GM12878 (cell line): ENCODE data around the gene CSF2. TPM values are rescaled to one million over a fixed set of nuclear protein-coding genes. Genes with fewer than 3 reads are reported as not detected.

Source experiments
- ATAC-seq: fragments of 200-7000 bp; cut with Tn5 transposase; 3 replicates; pipeline ENCODE4 v1.9.1; 2020; ENCODE audit warnings: mild to moderate bottlenecking, moderate library complexity
- BruUV-seq: library from RNA; stranded (reverse); fragments of 400-500 nt; replicated peaks from 2 replicates; lab custom pipeline; 2021; lab: Mats Ljungman, UMichigan
- CTCF ChIA-PET: fragments of 300-600 bp; sonication (Branson Sonifier 250); formaldehyde crosslinking; extraction: SDS; loops from one replicate; lab custom pipeline; 2021; ENCODE audit warnings: inconsistent platforms; lab: Yijun Ruan, JAX
- POLR2A ChIA-PET: fragments of 350-600 bp; formaldehyde crosslinking; extraction: SDS; loops from one replicate; lab custom pipeline; 2021; ENCODE audit warnings: inconsistent platforms; lab: Charles Lee
- RAD21 ChIA-PET: fragments of 300-600 bp; sonication (Branson Sonifier 250); formaldehyde crosslinking; loops from one replicate; lab custom pipeline; 2023; ENCODE audit warnings: antibody characterized with exemption; ENCODE audit not compliant: unreplicated experiment; lab: Charles Lee
- SMC1A ChIA-PET: fragments of 300-600 bp; sonication (Branson Sonifier 250); formaldehyde crosslinking; loops from one replicate; lab custom pipeline; 2023; ENCODE audit not compliant: unreplicated experiment, uncharacterized antibody; lab: Charles Lee
- DNase-seq: peaks from one replicate; pipeline ENCODE4 v3.0.0-alpha.2; 2011; ENCODE audit warnings: low read depth, low spot score
- FAIRE-seq: peaks from 3 replicates; lab custom pipeline; 2011; peaks lifted over from hg19 to GRCh38; lab: Jason Lieb, UNC
- H2AFZ ChIP-seq: 2 replicates; pipeline ENCODE4 v1.6.0; 2011; ENCODE audit warnings: low read depth, low read length, control low read depth; ENCODE audit not compliant: control insufficient read depth
- H3K27ac ChIP-seq: 2 replicates; pipeline ENCODE4 v1.5.1; 2011; ENCODE audit warnings: control low read depth; ENCODE audit not compliant: control insufficient read depth, insufficient read depth
- H3K27me3 ChIP-seq, 2 experiments: replicated peaks in 1 of 2; 2 replicates each; pipeline versions ENCODE4 v1.6.0 to v1.6.1; 2011; ENCODE audit warnings: low read length in 1 of 2; ENCODE audit not compliant: control insufficient read depth in 2 of 2, insufficient read depth in 2 of 2
- H3K36me3 ChIP-seq, 2 experiments: 2 replicates each; pipeline ENCODE4 v1.5.1; 2011; ENCODE audit warnings: low read length in 1 of 2; ENCODE audit not compliant: control insufficient read depth in 2 of 2, insufficient read depth in 2 of 2
- H3K4me1 ChIP-seq: 2 replicates; pipeline ENCODE4 v1.6.1; 2011; ENCODE audit warnings: mild to moderate bottlenecking, low read length, moderate library complexity, mixed read lengths; ENCODE audit not compliant: control insufficient read depth, insufficient read depth
- H3K4me2 ChIP-seq: 2 replicates; pipeline ENCODE4 v1.6.0; 2011; ENCODE audit warnings: control low read depth; ENCODE audit not compliant: control insufficient read depth, insufficient read depth
- H3K4me3 ChIP-seq: fragments of 200-600 bp; sonication (generic); 2 replicates; pipeline ENCODE4 v1.5.1; 2016
- H3K79me2 ChIP-seq: 2 replicates; pipeline ENCODE4 v1.6.0; 2011; ENCODE audit warnings: low read length; ENCODE audit not compliant: control insufficient read depth, insufficient read depth
- H3K9ac ChIP-seq: 2 replicates; pipeline ENCODE4 v1.8.0; 2011; ENCODE audit warnings: low read length, control low read depth, mixed read lengths; ENCODE audit not compliant: control insufficient read depth, insufficient read depth
- H3K9me3 ChIP-seq: replicated peaks from 3 replicates; pipeline ENCODE4 v1.5.1; 2011; ENCODE audit warnings: mild to moderate bottlenecking, low read length; ENCODE audit not compliant: control insufficient read depth, insufficient read depth
- H4K20me1 ChIP-seq: 2 replicates; pipeline ENCODE4 v1.6.0; 2011; ENCODE audit not compliant: control insufficient read depth, insufficient read depth
- CEBPZ ChIP-seq: fragments of 150-350 bp; IDR thresholded peaks from 2 replicates; pipeline ENCODE4 v1.6.1; 2016; ENCODE audit warnings: low read depth, low read length
- CHD1 ChIP-seq: IDR thresholded peaks from 2 replicates; pipeline ENCODE4 v1.6.1; 2012; ENCODE audit warnings: low read depth, low read length, improper control_type of control experiment
- CHD4 ChIP-seq: fragments of 200-600 bp; sonication (generic); IDR thresholded peaks from 2 replicates; pipeline ENCODE4 v1.6.1; 2016; ENCODE audit warnings: mild to moderate bottlenecking
- HCFC1 ChIP-seq: fragments of 150-350 bp; IDR thresholded peaks from 2 replicates; pipeline ENCODE4 v1.6.1; 2014; ENCODE audit warnings: low read length
- JUND ChIP-seq: IDR thresholded peaks from 2 replicates; pipeline ENCODE4 v1.6.1; 2012; ENCODE audit warnings: low read depth, mild to moderate bottlenecking, low read length, improper control_type of control experiment, moderate library complexity
- MEF2A ChIP-seq: IDR thresholded peaks from 2 replicates; pipeline ENCODE4 v1.6.1; 2011; ENCODE audit warnings: low read depth, mild to moderate bottlenecking, low read length, moderate library complexity; ENCODE audit not compliant: insufficient read depth
- MEF2B ChIP-seq: fragments of 450-650 bp; IDR thresholded peaks from 2 replicates; pipeline ENCODE4 v1.6.1; 2018; ENCODE audit warnings: mild to moderate bottlenecking, moderate library complexity; ENCODE audit not compliant: partially characterized antibody, poor library complexity, severe bottlenecking
- NFYB ChIP-seq: IDR thresholded peaks from 2 replicates; pipeline ENCODE4 v1.6.1; 2011; ENCODE audit warnings: low read depth, mild to moderate bottlenecking, low read length, improper control_type of control experiment, moderate library complexity; ENCODE audit not compliant: insufficient read depth
- PRDM15 ChIP-seq: fragments of 450-650 bp; formaldehyde crosslinking; IDR thresholded peaks from 2 replicates; pipeline ENCODE4 v1.4.0; 2020; ENCODE audit warnings: mild to moderate bottlenecking, moderate library complexity
- RAD51 ChIP-seq: fragments of 450-650 bp; IDR thresholded peaks from 2 replicates; pipeline ENCODE4 v1.6.1; 2016; ENCODE audit warnings: moderate library complexity, mild to moderate bottlenecking, inconsistent platforms
- RB1 ChIP-seq: fragments of 450-650 bp; formaldehyde crosslinking; IDR thresholded peaks from 2 replicates; pipeline ENCODE4 v1.6.1; 2017; ENCODE audit warnings: mild to moderate bottlenecking, borderline replicate concordance
- SKIL ChIP-seq: fragments of 450-650 bp; IDR thresholded peaks from 2 replicates; pipeline ENCODE4 v1.6.1; 2017; ENCODE audit warnings: mild to moderate bottlenecking, low read depth, inconsistent platforms; ENCODE audit not compliant: poor library complexity, severe bottlenecking
- SP1 ChIP-seq: IDR thresholded peaks from one replicate; pipeline ENCODE4 v1.6.1; 2011; ENCODE audit warnings: low read depth, low read length
- ZNF24 ChIP-seq: fragments of 450-650 bp; IDR thresholded peaks from 2 replicates; pipeline ENCODE4 v1.6.1; 2017; ENCODE audit warnings: antibody characterized with exemption, mild to moderate bottlenecking
- ZNF274 ChIP-seq: IDR thresholded peaks from one replicate; pipeline ENCODE4 v1.8.0; 2011; ENCODE audit not compliant: insufficient read length, insufficient read depth
- WGBS: methylation state at CpG from one replicate; pipeline ENCODE4 v1.1.6; 2016; ENCODE audit warnings: low lambda C conversion rate; ENCODE audit not compliant: insufficient replicate concordance, insufficient coverage; ENCODE audit errors: missing lambda C conversion rate; 5-methylcytosine and 5-hydroxymethylcytosine counted together
- in situ Hi-C: fragments of 300-500 bp; cut with MboI; formaldehyde crosslinking; loops from 9 replicates; pipeline ENCODE4 v1.14.3; 2018; ENCODE audit warnings: mixed read lengths
- intact Hi-C: fragments of 100-400 bp; cut with micrococcal nuclease; formaldehyde crosslinking; loops from one replicate; pipeline ENCODE4 v1.14.2; 2022; ENCODE audit not compliant: unreplicated experiment
- polyA plus RNA-seq, 11 experiments: library from polyadenylated mRNA; depleted of rRNA in 4 of 11; unstranded in 6 of 11; stranded (reverse) in 5 of 11; fragments of >200 nt; fragmentation: Nextera tagmentation in 4 of 11; fragmentation: Illumina TruSeq in 1 of 11; extraction: Ambion mirVana in 4 of 11; extraction: Trizol in 1 of 11; gene quantifications; 1 replicate in 1 of 11; 2 replicates in 10 of 11; pipeline versions ENCODE4 v1.2.1 to v1.2.3, GENCODE V29; 2011 to 2016; ENCODE audit warnings: inconsistent platforms in 2 of 11, missing spikeins in 2 of 11, low read depth in 1 of 11
- total RNA-seq, 4 experiments: library from RNA; depleted of rRNA in 3 of 4; stranded (reverse); fragments of >200 nt in 3 of 4; fragmentation: Illumina TruSeq in 1 of 4; extraction: Trizol in 1 of 4; gene quantifications; 2 replicates each; pipeline versions ENCODE4 v1.2.1 to v1.2.3, GENCODE V29; 2013 to 2021

CSF2 gene
- total and polyA plus RNA-seq, 10 of the 15 experiments (the other 5 are each of a cell fraction or from before 2014, with no cell fraction given) = 0.15 to 2.0 (median 0.69) TPM; not detected in 2

GRCh38 chr5:132057498-132058255 lies 15.9 kb upstream of the CSF2 start:
- peaks cover 0 to 2% of the 10 kb centered on the region in 2 experiments; a peak in 3 of 4 replicates for H3K27me3 ChIP-seq
- in situ Hi-C loops = no loop called here
- no peaks in the 10 kb centered on the region for H3K36me3 ChIP-seq
- FAIRE-seq (no peak), DNase-seq (no peak), ATAC-seq (no peak)
- POLR2A ChIA-PET = no interaction called here
- intact Hi-C loops = no loop called here
- H3K4me1 ChIP-seq = no peaks in the 10 kb centered on the region
- H3K4me3 ChIP-seq = no peak overlapping the region
- H3K79me2 ChIP-seq = no peaks in the 10 kb centered on the region
- H3K4me2 ChIP-seq = no peak overlapping the region
- H4K20me1 ChIP-seq = no peaks in the 10 kb centered on the region
- BruUV-seq = no TSS peak
- H3K9ac ChIP-seq = no peak overlapping the region
- no peak overlapping the region for H2AFZ ChIP-seq
- RAD21 ChIA-PET = no interaction called here
- H3K9me3 ChIP-seq = no peaks in the 10 kb centered on the region
- WGBS = 65% methylated on average over 12 of the region's 12 CpGs
- H3K27ac ChIP-seq = no peak overlapping the region
- CTCF ChIA-PET = interaction anchor here (1.1 kb wide), 1 partner anchor 49 kb away, joined by 3 read pairs; no protein-coding TSS in a partner anchor
- SMC1A ChIA-PET = interaction anchor here (1.0 kb wide), 1 partner anchor 38 kb away, joined by 3 read pairs; no protein-coding TSS in a partner anchor
- no peak for TF ChIP-seq RB1
- TF ChIP-seq CHD1 = no peak
- no peak for TF ChIP-seq SKIL
- TF ChIP-seq MEF2B = no peak
- no peak for TF ChIP-seq PRDM15 (CRISPR knock-in tag)
- TF ChIP-seq JUND = no peak
- no peak for TF ChIP-seq RAD51
- no peak for TF ChIP-seq HCFC1
- no peak for TF ChIP-seq CHD4
- TF ChIP-seq CEBPZ = no peak
- TF ChIP-seq ZNF274 = no peak
- TF ChIP-seq ZNF24 = no peak
- TF ChIP-seq SP1 = no peak
- no peak for TF ChIP-seq NFYB
- TF ChIP-seq MEF2A = no peak
